HepG2 (cell line): ENCODE results near the gene MAP3K19. TPM values are rescaled to one million over a fixed set of nuclear protein-coding genes. Genes with fewer than 3 reads are reported as not detected.

Experiments used
- ATAC-seq: fragments of 200-7000 bp; cut with Tn5 transposase; 3 replicates; pipeline ENCODE4 v1.9.1; 2020; ENCODE audit warnings: mild to moderate bottlenecking, moderate library complexity
- BruUV-seq: library from RNA; stranded (reverse); fragments of 400-500 nt; replicated peaks from 2 replicates; lab custom pipeline; 2021; lab: Mats Ljungman, UMichigan
- CTCF ChIA-PET: fragments of 300-600 bp; formaldehyde crosslinking; extraction: SDS; loops from one replicate; lab custom pipeline; 2021; ENCODE audit warnings: low total read pairs, inconsistent platforms, low intra/inter-chr PET ratio; lab: Yijun Ruan, JAX
- POLR2A ChIA-PET: fragments of 350-600 bp; sonication (Branson Sonifier 250); formaldehyde crosslinking; loops from one replicate; lab custom pipeline; 2020; ENCODE audit warnings: antibody characterized with exemption, inconsistent platforms; lab: Yijun Ruan, JAX
- DNase-seq: peaks from one replicate; pipeline ENCODE4 v3.0.0-alpha.2; 2015; ENCODE audit warnings: low spot score
- FAIRE-seq: peaks from 3 replicates; lab custom pipeline; 2011; peaks lifted over from hg19 to GRCh38; lab: Jason Lieb, UNC
- H2AFZ ChIP-seq: one replicate; pipeline ENCODE4 v1.6.1; 2011; ENCODE audit warnings: low read length, inconsistent platforms
- H3K27ac ChIP-seq: fragments of 300-600 bp; 3 replicates; pipeline ENCODE4 v1.8.0; 2011; ENCODE audit warnings: mixed run types, mild to moderate bottlenecking, mixed read lengths, low read length, inconsistent platforms; ENCODE audit not compliant: insufficient read depth; ENCODE audit errors: extremely low read length
- H3K27me3 ChIP-seq, 2 experiments: fragments of 200-600 bp in 1 of 2; 2 replicates in 1 of 2; 3 replicates in 1 of 2; pipeline versions ENCODE4 v1.6.0 to v1.8.0; 2011; ENCODE audit warnings: low read length in 2 of 2, mild to moderate bottlenecking in 2 of 2, moderate library complexity in 2 of 2, inconsistent platforms in 1 of 2; ENCODE audit not compliant: insufficient read depth in 2 of 2, control insufficient read depth in 1 of 2
- H3K36me3 ChIP-seq, 2 experiments: fragments of 200-600 bp in 1 of 2; replicated peaks in 1 of 2; 2 replicates in 1 of 2; 3 replicates in 1 of 2; pipeline versions ENCODE4 v1.5.1 to v1.8.0; 2011; ENCODE audit warnings: low read length in 2 of 2, inconsistent platforms in 1 of 2; ENCODE audit not compliant: insufficient read depth in 2 of 2, control insufficient read depth in 1 of 2
- H3K4me1 ChIP-seq: 2 replicates; pipeline ENCODE4 v1.5.1; 2012; ENCODE audit warnings: low read length, inconsistent platforms; ENCODE audit not compliant: insufficient read depth
- H3K4me2 ChIP-seq: 2 replicates; pipeline ENCODE4 v1.6.0; 2011; ENCODE audit warnings: low read depth, low read length, inconsistent platforms
- H3K4me3 ChIP-seq, 3 experiments: fragments of 200-600 bp in 1 of 3; sonication (generic), shearing (Covaris generic) in 1 of 3; replicated peaks in 1 of 3; 2 replicates each; pipeline ENCODE4 v1.5.1; 2011 to 2016; ENCODE audit warnings: low read length in 3 of 3, inconsistent platforms in 2 of 3, low read depth in 2 of 3, mild to moderate bottlenecking in 2 of 3, control low read depth in 1 of 3, mixed read lengths in 1 of 3; ENCODE audit not compliant: insufficient read depth in 1 of 3
- H3K79me2 ChIP-seq: one replicate; pipeline ENCODE4 v1.6.1; 2011; ENCODE audit warnings: low read length, inconsistent platforms; ENCODE audit not compliant: insufficient read depth
- H3K9ac ChIP-seq: 2 replicates; pipeline ENCODE4 v1.6.0; 2011; ENCODE audit warnings: mild to moderate bottlenecking, low read depth, low read length, inconsistent platforms; ENCODE audit not compliant: insufficient read depth
- H3K9me3 ChIP-seq: 2 replicates; pipeline ENCODE4 v1.5.1; 2012; ENCODE audit warnings: mild to moderate bottlenecking, low read length
- H4K20me1 ChIP-seq: 2 replicates; pipeline ENCODE4 v1.6.0; 2011; ENCODE audit warnings: inconsistent platforms, mild to moderate bottlenecking, low read length, moderate library complexity; ENCODE audit not compliant: insufficient read depth
- CEBPB ChIP-seq: IDR thresholded peaks from 2 replicates; pipeline ENCODE4 v1.6.1; 2011; ENCODE audit warnings: low read depth, low read length, improper control_type of control experiment, borderline replicate concordance
- CEBPG ChIP-seq: IDR thresholded peaks from 2 replicates; pipeline ENCODE4 v1.6.1; 2016
- JARID2 ChIP-seq: sonication (generic); formaldehyde crosslinking; IDR thresholded peaks from 2 replicates; pipeline ENCODE4 v1.8.1; 2023; ENCODE audit warnings: missing genetic modification reagents, inconsistent platforms; ENCODE audit not compliant: insufficient replicate concordance
- NFKB2 ChIP-seq: sonication (generic); formaldehyde crosslinking; IDR thresholded peaks from 2 replicates; pipeline ENCODE4 v1.4.0; 2020; ENCODE audit warnings: missing genetic modification reagents, borderline replicate concordance
- STAG1 ChIP-seq: sonication (generic); formaldehyde crosslinking; IDR thresholded peaks from 2 replicates; pipeline ENCODE4 v1.4.0; 2020; ENCODE audit warnings: missing genetic modification reagents
- TAF15 ChIP-seq: fragments of 200-400 bp; formaldehyde crosslinking; IDR thresholded peaks from one replicate; pipeline ENCODE4 v1.6.1; 2018; ENCODE audit warnings: mild to moderate bottlenecking, low read depth, low read length; ENCODE audit not compliant: poor library complexity, severe bottlenecking
- ZNF224 ChIP-seq: sonication (generic); formaldehyde crosslinking; IDR thresholded peaks from 2 replicates; pipeline ENCODE4 v1.5.0; 2020; ENCODE audit warnings: mild to moderate bottlenecking, missing genetic modification reagents
- ZNF614 ChIP-seq: IDR thresholded peaks from 2 replicates; pipeline ENCODE4 v1.6.1; 2018; ENCODE audit warnings: missing biosample characterization, missing genetic modification reagents, inconsistent platforms, borderline replicate concordance
- WGBS: methylation state at CpG from one replicate; pipeline ENCODE4 v1.1.6; 2017; ENCODE audit warnings: low lambda C conversion rate; 5-methylcytosine and 5-hydroxymethylcytosine counted together
- in situ Hi-C: cut with HindIII; loops from 2 replicates; pipeline ENCODE4 v1.10.0; 2017; ENCODE audit warnings: low pct_unique_long_range_greater_than_20kb; ENCODE audit not compliant: extremely low pct_ligation_motif_present
- intact Hi-C: fragments of 100-400 bp; cut with micrococcal nuclease; formaldehyde crosslinking; loops from one replicate; pipeline ENCODE4 v1.10.0; 2022; ENCODE audit not compliant: unreplicated experiment
- polyA plus RNA-seq, 8 experiments: library from polyadenylated mRNA; depleted of rRNA in 3 of 8; stranded (reverse) in 7 of 8; unstranded in 1 of 8; fragments of >200 nt; fragmentation: Illumina TruSeq in 4 of 8; extraction: Trizol in 4 of 8; gene quantifications; 2 replicates each; pipeline versions ENCODE4 v1.2.1 to v1.2.3, GENCODE V29; 2011 to 2016; ENCODE audit warnings: low read depth in 4 of 8, missing spikeins in 1 of 8, mixed read lengths in 1 of 8; ENCODE audit not compliant: insufficient read depth in 1 of 8
- total RNA-seq, 5 experiments: library from RNA; depleted of rRNA; stranded (reverse); fragments of >200 nt; fragmentation: Illumina TruSeq; extraction: Trizol; gene quantifications; 2 replicates each; pipeline ENCODE4 v1.2.3, GENCODE V29; 2016; ENCODE audit warnings: low read depth in 1 of 5
- TF ChIP-seq, protein P1 (sequence below): sonication (generic); formaldehyde crosslinking; IDR thresholded peaks from 2 replicates; pipeline ENCODE4 v1.4.0; 2020; ENCODE audit warnings: missing genetic modification reagents
- TF ChIP-seq, protein P2 (sequence below): IDR thresholded peaks from 2 replicates; pipeline ENCODE4 v1.6.1; 2018; ENCODE audit warnings: missing genetic modification reagents, mild to moderate bottlenecking, missing compliant biosample characterization
- TF ChIP-seq, protein P3 (sequence below): IDR thresholded peaks from 2 replicates; pipeline ENCODE4 v1.6.1; 2016; ENCODE audit warnings: mild to moderate bottlenecking
- TF ChIP-seq, protein P4 (sequence below): sonication (generic); formaldehyde crosslinking; IDR thresholded peaks from 2 replicates; pipeline ENCODE4 v1.5.0; 2020; ENCODE audit warnings: mild to moderate bottlenecking, missing genetic modification reagents
- TF ChIP-seq, protein P5 (sequence below): IDR thresholded peaks from 2 replicates; pipeline ENCODE4 v1.6.1; 2012; ENCODE audit warnings: inconsistent platforms
- TF ChIP-seq, protein P6 (sequence below): sonication (generic); formaldehyde crosslinking; IDR thresholded peaks from 2 replicates; pipeline ENCODE4 v1.4.0; 2020; ENCODE audit warnings: missing genetic modification reagents, borderline replicate concordance

Gene MAP3K19
- total and polyA plus RNA-seq, 2 of the 13 experiments (the other 11 are each of a cell fraction or from before 2014, with no cell fraction given), result not detected

DNA sequence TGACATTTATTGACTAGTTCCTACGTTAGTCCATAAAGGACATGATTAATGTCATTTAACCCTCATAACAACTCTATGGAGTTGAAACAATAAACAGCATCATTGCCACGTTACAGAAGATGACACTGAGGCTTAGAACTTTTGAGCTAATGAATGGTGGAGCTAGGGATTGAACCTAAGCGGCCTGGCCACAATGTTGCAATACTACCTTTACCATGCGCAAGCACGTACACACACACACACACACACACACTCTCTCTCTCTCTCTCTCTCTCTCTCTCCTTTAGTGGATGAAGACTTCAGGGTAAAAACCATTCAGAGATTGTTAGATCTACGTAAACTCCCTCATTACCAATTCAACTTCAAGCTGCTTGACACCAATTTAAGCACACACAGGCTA lies 875 bp upstream of the MAP3K19 start:
- in situ Hi-C loops (no loop called here), intact Hi-C loops (no loop called here)
- ATAC-seq, result no peak
- Histone ChIP-seq H3K4me2 (peak overlapping the region; percentile 44), H3K36me3 (no peaks in the 10 kb centered on the region), H3K4me3 (no peak overlapping the region), H3K9ac (no peak overlapping the region), H3K4me1 (peaks cover 46% of the 10 kb centered on the region), H4K20me1 (peaks cover 3% of the 10 kb centered on the region), H3K27me3 (no peaks in the 10 kb centered on the region; a peak in 1 of 5 replicates), H3K79me2 (peaks cover 10% of the 10 kb centered on the region), H3K27ac (no peak overlapping the region), H3K9me3 (no peaks in the 10 kb centered on the region), H2AFZ (peak overlapping the region; percentile 20)
- DNase-seq, result peak; percentile 24
- BruUV-seq, result no TSS peak
- POLR2A ChIA-PET, result interaction anchor here (1.0 kb wide), 1 partner anchor 9 kb away, joined by 3 read pairs; no protein-coding TSS in a partner anchor
- CTCF ChIA-PET, result no interaction called here
- whole genome bisulfite sequencing, result 6% methylated on average over 6 of the region's 6 CpGs
- no peak for FAIRE-seq
- TF ChIP-seq, protein P1, sequence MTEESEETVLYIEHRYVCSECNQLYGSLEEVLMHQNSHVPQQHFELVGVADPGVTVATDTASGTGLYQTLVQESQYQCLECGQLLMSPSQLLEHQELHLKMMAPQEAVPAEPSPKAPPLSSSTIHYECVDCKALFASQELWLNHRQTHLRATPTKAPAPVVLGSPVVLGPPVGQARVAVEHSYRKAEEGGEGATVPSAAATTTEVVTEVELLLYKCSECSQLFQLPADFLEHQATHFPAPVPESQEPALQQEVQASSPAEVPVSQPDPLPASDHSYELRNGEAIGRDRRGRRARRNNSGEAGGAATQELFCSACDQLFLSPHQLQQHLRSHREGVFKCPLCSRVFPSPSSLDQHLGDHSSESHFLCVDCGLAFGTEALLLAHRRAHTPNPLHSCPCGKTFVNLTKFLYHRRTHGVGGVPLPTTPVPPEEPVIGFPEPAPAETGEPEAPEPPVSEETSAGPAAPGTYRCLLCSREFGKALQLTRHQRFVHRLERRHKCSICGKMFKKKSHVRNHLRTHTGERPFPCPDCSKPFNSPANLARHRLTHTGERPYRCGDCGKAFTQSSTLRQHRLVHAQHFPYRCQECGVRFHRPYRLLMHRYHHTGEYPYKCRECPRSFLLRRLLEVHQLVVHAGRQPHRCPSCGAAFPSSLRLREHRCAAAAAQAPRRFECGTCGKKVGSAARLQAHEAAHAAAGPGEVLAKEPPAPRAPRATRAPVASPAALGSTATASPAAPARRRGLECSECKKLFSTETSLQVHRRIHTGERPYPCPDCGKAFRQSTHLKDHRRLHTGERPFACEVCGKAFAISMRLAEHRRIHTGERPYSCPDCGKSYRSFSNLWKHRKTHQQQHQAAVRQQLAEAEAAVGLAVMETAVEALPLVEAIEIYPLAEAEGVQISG (CRISPR knock-in tag), result no peak
- TF ChIP-seq, protein P2, sequence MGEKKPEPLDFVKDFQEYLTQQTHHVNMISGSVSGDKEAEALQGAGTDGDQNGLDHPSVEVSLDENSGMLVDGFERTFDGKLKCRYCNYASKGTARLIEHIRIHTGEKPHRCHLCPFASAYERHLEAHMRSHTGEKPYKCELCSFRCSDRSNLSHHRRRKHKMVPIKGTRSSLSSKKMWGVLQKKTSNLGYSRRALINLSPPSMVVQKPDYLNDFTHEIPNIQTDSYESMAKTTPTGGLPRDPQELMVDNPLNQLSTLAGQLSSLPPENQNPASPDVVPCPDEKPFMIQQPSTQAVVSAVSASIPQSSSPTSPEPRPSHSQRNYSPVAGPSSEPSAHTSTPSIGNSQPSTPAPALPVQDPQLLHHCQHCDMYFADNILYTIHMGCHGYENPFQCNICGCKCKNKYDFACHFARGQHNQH, result no peak
- TF ChIP-seq, protein P3, sequence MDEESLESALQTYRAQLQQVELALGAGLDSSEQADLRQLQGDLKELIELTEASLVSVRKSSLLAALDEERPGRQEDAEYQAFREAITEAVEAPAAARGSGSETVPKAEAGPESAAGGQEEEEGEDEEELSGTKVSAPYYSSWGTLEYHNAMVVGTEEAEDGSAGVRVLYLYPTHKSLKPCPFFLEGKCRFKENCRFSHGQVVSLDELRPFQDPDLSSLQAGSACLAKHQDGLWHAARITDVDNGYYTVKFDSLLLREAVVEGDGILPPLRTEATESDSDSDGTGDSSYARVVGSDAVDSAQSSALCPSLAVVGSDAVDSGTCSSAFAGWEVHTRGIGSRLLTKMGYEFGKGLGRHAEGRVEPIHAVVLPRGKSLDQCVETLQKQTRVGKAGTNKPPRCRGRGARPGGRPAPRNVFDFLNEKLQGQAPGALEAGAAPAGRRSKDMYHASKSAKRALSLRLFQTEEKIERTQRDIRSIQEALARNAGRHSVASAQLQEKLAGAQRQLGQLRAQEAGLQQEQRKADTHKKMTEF, result 0 out of 2 replicates have a peak, but pooled peaks have one; percentile 32
- peak; percentile 91 for TF ChIP-seq CEBPB
- TF ChIP-seq, protein P4, sequence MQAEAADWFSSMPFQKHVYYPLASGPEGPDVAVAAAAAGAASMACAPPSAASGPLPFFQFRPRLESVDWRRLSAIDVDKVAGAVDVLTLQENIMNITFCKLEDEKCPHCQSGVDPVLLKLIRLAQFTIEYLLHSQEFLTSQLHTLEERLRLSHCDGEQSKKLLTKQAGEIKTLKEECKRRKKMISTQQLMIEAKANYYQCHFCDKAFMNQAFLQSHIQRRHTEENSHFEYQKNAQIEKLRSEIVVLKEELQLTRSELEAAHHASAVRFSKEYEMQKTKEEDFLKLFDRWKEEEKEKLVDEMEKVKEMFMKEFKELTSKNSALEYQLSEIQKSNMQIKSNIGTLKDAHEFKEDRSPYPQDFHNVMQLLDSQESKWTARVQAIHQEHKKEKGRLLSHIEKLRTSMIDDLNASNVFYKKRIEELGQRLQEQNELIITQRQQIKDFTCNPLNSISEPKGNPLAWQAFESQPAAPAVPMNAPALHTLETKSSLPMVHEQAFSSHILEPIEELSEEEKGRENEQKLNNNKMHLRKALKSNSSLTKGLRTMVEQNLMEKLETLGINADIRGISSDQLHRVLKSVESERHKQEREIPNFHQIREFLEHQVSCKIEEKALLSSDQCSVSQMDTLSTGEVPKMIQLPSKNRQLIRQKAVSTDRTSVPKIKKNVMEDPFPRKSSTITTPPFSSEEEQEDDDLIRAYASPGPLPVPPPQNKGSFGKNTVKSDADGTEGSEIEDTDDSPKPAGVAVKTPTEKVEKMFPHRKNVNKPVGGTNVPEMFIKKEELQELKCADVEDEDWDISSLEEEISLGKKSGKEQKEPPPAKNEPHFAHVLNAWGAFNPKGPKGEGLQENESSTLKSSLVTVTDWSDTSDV (CRISPR knock-in tag), result no peak
- TF ChIP-seq STAG1 (CRISPR knock-in tag), result no peak
- peak; percentile 84 for TF ChIP-seq CEBPG
- TF ChIP-seq JARID2 (CRISPR knock-in tag), result no peak
- TF ChIP-seq NFKB2, result no peak
- no peak for TF ChIP-seq TAF15
- no peak for TF ChIP-seq ZNF224 (CRISPR knock-in tag)
- TF ChIP-seq, protein P5, sequence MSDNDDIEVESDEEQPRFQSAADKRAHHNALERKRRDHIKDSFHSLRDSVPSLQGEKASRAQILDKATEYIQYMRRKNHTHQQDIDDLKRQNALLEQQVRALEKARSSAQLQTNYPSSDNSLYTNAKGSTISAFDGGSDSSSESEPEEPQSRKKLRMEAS, result peak; percentile 26; the same call in 1 of the 2 replicates
- TF ChIP-seq, protein P6, sequence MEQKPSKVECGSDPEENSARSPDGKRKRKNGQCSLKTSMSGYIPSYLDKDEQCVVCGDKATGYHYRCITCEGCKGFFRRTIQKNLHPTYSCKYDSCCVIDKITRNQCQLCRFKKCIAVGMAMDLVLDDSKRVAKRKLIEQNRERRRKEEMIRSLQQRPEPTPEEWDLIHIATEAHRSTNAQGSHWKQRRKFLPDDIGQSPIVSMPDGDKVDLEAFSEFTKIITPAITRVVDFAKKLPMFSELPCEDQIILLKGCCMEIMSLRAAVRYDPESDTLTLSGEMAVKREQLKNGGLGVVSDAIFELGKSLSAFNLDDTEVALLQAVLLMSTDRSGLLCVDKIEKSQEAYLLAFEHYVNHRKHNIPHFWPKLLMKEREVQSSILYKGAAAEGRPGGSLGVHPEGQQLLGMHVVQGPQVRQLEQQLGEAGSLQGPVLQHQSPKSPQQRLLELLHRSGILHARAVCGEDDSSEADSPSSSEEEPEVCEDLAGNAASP (CRISPR knock-in tag), result no peak
- no peak for TF ChIP-seq ZNF614 (CRISPR knock-in tag)
